NCI-H1105 treated with DMSO at 0.1 percent for 48 hours (cell line): ENCODE measurements around the gene COQ3.

Experiments used
- DNase-seq: peaks from one replicate; lab custom pipeline; 2025; lab: John Stamatoyannopoulos, UW

COQ3 gene

DNA sequence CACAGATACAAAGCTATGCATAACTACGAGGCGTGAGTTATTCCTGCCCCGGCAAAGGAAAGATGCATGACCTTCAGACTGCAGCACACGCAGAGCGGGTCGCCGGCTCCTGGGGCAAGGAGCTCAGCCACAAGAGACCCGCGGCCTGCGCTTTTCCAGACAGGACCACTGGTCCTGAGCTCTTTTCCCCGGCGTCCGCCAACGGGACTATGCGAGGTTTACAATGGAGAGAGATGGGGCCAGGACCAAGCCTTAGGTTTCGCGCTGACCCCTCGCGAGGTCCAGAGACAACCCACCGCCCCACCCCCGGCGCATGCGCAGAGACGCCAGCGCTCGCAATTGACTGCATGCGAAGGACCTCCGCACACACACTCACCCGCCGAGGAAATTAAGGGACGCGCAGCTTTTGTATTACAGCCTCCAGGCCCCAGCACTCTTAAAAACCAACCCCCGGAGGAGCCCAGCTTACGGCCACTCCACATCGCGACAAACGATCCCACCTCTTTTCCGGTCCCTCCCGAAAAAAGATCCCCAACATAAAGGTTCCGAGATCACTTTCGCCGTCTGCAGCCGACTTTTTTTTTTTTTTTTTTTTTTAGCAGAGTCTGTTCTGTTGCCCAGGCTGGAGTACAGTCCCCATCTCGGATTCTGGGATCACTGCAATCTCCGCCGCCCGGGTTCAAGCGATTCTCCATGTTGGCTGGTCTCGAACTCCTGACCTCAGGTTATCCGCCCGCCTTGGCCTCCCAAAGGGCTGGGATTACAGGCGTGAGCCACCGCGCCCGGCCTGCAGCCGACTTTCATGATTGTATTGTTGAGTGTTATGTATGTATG, at the start of gene COQ3:
Gene COQ3, minus strand, starts transcription at position 498 of the 834 bp plus-strand sequence. Its CDS starts 16 bp downstream, at position 482.
- DNase-seq = peak; percentile 68

GRCh38 chr6:99434702-99435530, 40.9 kb upstream of the COQ3 start:
- peak; percentile 18 for DNase-seq

DNA sequence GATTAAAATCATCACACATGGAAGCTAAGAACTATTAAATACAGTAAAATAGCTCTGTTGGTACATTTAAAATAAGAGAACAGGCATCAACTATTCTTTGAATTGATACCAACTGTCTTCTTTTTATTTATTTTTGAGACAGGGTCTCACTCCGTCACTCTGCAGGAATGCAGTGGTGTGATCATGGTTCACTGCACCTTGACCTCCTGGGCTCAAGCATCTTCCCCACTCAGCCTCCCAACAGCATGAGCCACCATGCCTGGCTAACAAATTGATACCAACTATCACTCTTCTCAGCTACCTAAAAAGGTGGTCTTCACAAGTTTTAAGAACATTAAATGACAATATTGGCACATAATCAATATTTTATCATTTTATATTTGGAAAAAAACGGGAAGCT, 38.9 kb upstream of the COQ3 start:
- DNase-seq = no peak

GRCh38 chr6:99431901-99432300, 37.9 kb upstream of the COQ3 start:
- DNase-seq = no peak

DNA sequence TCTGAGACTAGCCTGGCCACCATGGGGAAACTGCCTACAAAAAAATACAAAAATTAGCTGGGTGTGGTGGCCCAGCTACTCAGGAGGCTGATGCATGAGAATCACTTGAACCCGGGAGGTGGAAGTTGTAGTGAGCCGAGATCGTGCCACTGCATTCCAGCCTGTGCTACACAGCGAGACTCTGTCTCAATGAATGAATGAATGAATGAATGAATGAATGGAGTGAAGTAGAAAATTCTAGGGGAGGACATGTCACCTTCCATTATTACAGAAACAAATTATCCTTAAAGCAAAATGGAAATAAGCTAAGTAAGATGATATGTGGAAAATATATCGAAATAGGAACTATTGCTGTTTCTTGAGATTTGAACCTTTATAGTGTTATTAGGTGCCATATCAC, 34.0 kb upstream of the COQ3 start:
- no peak for DNase-seq

- no peak for DNase-seq
These were observed 32.4 kb upstream of the COQ3 start for GRCh38 chr6:99426451-99426757.

DNA sequence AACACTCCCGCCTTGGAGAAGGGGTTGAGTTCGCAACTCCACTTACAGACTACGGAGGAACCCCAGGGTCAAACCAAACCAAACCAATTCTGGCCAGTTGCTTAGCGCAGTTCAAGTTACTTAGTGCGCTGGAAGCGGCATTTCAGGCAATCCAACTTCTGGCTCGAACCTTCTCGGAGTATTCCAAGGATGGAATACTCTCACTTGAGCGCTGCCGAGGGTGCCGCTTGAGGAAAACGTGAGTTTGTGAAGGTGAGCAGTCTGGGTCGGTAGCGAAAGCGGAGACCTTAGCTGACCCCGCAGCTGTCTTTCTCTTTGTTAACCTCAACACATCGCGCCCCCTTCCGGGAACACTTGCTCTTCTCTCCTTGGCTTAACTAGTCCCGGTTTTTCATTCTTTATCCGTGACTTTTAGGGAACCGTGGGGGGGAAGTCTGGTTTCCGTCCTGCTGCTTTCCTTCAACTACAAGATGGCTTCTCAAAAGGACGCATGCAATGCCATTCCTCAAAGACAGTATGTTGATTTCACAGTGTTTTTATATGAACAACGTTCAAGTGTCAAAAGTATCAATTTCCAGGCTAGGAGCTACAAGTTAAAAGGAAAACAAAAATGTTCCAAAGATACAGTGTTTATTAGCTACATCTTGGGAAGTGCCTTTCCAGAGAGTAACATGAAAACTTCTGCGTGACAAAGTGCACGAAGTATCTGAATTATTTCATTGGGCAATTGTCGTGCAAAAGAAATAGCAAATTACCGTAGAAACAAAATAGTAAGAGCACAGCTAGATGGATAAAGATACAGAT, 31.9 kb upstream of the COQ3 start:
- DNase-seq = peak; percentile 95

GRCh38 chr6:99424761-99425646, 31.0 kb upstream of the COQ3 start, which contains the start of gene PNISR:
PNISR (minus strand) TSS chr6:99425308; CDS start chr6:99414659, 10,649 bp downstream.
- peak; percentile 99 for DNase-seq

- no peak for DNase-seq
These were observed 30.0 kb upstream of the COQ3 start for GRCh38 chr6:99424022-99424421.

DNA sequence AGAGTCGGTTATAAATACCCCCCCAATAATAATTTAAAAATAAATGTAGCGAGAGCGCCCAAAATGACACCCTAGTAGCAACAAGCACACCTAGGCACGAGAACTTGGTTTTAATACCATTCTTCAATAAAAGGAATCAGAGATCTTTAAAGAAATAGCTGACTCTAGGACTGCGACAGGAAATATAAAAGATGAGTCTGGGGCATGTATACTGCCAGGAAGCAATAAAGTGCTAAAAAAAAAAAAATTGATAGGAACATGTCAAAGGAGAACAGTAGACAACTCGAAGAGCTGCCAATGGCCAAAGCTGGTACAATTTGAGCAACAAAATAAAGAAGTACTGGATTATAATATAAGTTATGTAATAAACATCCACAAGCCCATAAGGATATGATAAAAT, 28.9 kb upstream of the COQ3 start:
- no peak for DNase-seq

DNA sequence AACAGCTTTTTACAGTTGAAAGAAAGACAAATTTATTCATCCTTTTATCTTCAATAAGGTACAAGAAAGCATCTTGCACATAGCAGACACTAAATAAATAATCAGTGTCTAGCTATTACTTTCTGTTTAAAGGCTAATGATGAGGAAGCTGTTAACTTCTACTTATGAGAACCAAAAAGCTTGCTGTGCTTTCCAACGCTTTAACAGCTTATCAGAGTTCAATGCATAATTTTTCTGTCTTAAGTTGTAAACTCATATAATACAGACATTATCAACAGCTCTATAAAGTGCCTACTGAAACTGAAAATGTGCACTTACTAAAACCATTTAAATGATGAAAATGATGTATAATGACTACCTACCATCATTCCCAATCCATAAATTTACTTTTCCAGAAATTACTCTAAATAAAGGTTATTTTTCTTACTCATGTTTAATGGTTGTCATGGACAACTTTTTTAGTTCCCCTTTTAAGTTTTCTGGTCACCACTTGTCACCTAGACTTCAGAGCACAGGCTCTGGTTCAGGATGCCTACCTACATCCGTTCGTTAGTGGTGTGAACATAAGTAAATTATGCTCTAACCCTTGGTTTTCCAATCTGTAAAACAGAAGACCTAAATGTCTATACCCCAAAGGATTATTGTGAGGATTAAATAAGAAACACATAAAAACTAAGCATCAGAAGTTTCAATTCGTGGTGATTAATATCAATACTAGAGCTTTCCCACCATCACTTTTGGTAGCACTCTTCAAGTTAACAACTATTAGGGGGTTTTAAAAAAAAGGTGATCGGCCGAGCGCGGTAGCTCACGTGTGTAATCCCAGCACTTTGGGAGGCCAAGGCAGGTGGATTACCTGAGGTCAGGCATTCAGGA, 23.1 kb upstream of the COQ3 start:
- DNase-seq = no peak

GRCh38 chr6:99416226-99416625, 22.2 kb upstream of the COQ3 start:
- no peak for DNase-seq

DNA sequence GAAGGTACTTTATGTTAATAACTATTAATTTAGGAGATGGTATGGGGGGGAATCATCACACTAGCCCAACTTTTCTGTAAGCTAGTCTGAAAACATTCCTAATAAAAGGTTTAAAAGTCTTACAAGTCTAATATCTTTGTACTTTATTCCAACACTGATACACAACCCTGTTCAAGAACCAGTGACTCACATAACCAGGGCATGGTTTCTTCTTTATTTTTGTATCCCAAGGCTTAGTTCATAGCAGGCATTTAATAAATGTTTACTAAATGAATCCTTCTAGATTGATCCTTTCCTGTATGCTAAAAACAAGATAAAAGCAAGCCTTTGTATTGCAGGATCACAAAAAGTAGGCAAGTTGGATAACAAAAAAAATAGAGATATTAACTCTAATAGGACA, 21.5 kb upstream of the COQ3 start:
- no peak for DNase-seq

DNA sequence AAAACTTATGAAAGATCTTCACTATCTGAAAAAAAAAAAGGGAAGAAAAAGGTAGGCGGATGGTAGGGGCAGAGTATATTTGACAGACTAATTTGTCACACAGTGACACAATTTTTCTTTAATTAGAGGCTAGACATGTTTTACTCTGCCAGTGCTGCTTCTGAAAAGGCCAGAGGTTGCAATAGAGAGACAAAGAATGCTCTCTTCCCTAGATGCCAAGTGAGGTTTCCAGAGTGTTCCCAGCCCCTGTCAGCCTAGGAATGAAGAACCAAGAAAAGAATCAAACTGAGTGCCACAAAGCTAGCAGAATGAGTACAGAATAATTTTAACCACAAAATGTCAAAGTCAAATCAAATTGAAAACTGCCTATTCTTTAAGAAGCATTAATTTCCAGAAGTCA, 18.1 kb upstream of the COQ3 start:
- no peak for DNase-seq

DNA sequence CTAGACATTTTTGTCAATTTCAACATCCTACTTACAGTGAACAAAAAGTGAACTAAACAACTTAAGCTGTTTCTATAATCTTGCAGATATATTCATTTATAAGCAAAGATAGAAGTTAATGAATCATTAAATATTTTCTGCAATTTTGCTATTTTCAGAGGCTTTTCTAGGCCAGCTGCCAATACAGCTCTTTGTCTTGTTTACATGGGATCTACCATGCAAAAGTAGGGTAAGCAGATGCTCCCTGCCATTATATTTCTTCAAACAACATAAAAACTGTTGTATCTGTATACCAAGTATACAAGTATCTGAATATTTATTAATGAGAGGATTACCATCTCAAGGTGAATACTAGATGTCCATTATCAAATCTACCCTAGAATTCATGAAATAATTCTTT, 15.7 kb upstream of the COQ3 start:
- DNase-seq = peak; percentile 2

GRCh38 chr6:99407076-99407475, 13.1 kb upstream of the COQ3 start:
- no peak for DNase-seq

GRCh38 chr6:99402448-99402847, 8.5 kb upstream of the COQ3 start:
- DNase-seq = no peak

GRCh38 chr6:99397287-99397686, 3.3 kb upstream of the COQ3 start:
- no peak for DNase-seq

GRCh38 chr6:99393366-99393697, 663 bp downstream of the COQ3 start:
- no peak for DNase-seq

DNA sequence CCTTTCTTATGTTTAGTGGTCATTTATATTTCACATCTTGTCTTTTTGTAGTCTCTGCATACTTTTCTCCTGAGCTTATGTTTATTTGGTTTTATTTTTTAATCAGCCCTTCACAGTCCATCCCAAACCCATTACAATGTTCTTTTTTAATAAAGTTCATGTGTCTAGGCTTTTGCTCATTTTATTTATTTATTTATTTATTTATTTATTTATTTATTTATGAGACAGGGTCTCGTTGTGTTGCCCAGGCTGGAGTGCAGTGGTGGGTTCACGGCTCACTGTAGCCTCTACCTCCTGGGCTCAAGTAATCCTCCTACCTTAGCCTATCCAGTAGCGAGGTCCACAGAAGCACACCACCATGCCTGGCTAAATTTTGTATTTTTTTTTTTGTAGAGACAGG, 3.1 kb downstream of the COQ3 start:
- DNase-seq = no peak

GRCh38 chr6:99384507-99384906, 9.5 kb downstream of the COQ3 start:
- no peak for DNase-seq
